Neural progenitor cell (in vitro differentiated cells): ENCODE results near the gene C20orf204.

Experiments
- EZH2phosphoT487 ChIP-seq: fragments of 200-600 bp; sonication (generic); IDR thresholded peaks from 2 replicates; pipeline ENCODE4 v1.6.1; 2017; ENCODE audit warnings: antibody characterized with exemption
- TF ChIP-seq, protein P1 (sequence below): fragments of 200-600 bp; sonication (generic); IDR thresholded peaks from 2 replicates; pipeline ENCODE4 v1.5.1; 2017; ENCODE audit warnings: antibody characterized with exemption, mild to moderate bottlenecking

DNA sequence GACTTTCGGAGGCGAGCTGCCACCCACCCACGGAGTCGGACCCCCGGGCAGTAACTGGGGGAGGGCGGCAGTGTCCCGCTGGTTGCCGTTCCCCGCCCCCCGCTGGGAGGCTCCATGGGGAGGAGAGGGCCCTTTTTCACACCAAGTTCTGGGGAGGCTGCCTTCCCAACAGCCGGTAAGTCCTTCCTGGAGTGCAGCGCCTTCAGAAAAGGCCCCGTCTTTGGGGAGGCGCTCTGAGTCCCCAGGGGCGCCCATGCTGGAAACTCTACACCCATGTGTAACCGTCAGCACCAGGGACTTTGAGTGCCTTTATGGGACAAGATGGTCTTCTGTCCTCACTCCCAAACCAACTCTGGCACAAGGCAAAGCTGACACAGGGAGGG is 13.9 kb downstream of the C20orf204 start:
- peak; percentile 40 for TF ChIP-seq EZH2phosphoT487
- TF ChIP-seq, protein P1, sequence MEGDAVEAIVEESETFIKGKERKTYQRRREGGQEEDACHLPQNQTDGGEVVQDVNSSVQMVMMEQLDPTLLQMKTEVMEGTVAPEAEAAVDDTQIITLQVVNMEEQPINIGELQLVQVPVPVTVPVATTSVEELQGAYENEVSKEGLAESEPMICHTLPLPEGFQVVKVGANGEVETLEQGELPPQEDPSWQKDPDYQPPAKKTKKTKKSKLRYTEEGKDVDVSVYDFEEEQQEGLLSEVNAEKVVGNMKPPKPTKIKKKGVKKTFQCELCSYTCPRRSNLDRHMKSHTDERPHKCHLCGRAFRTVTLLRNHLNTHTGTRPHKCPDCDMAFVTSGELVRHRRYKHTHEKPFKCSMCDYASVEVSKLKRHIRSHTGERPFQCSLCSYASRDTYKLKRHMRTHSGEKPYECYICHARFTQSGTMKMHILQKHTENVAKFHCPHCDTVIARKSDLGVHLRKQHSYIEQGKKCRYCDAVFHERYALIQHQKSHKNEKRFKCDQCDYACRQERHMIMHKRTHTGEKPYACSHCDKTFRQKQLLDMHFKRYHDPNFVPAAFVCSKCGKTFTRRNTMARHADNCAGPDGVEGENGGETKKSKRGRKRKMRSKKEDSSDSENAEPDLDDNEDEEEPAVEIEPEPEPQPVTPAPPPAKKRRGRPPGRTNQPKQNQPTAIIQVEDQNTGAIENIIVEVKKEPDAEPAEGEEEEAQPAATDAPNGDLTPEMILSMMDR = no peak
